ENCODE measurements around the gene TIMP2.

TIMP2 gene

DNA sequence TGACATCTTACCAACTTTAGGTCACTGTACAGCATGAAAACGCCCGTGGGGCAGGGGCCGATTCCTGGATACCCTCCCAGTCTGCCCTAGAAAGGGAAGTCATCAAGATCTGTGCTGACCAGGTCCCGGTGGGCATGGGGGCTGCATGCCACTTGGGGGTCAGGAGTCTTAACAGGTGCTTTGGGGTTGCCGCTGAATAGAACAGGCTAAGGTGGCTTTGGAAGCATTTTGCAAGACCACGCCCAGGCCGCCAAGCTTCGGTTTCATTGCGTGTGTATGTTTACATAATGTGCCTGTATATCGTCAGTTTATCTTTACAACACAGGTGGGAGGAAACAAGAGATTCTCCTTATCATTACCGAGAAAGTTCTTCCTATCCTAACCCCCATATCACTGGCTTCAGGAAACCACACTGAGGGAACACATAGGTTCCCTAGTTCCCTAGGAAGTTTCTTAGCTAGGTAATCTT is 71.2 kb downstream of the TIMP2 start:
- Histone ChIP-seq H3K9ac (ENCODE audit: low read length) (no peak overlapping the region), H3K4me3 (ENCODE audit: low read depth in 1 of 2, low read length in 2 of 2) (no peak overlapping the region), H3K4me1 (ENCODE audit: insufficient read depth, low read length) (no peaks in the 10 kb centered on the region), H3K27me3 (ENCODE audit: control insufficient read depth in 1 of 2, insufficient read depth in 2 of 2, low read length in 2 of 2) (no peaks in the 10 kb centered on the region), H3K27ac (ENCODE audit: low read depth, low read length) (no peak overlapping the region), H3K9me3 (ENCODE audit: low read length) (no peaks in the 10 kb centered on the region), H3K36me3 (ENCODE audit: insufficient read depth, low read length) (peaks cover 44% of the 10 kb centered on the region)

GRCh38 chr17:78852709-78853121 is 72.5 kb downstream of the TIMP2 start:
- Histone ChIP-seq H3K9me3 (ENCODE audit: low read length) (no peaks in the 10 kb centered on the region), H3K27me3 (ENCODE audit: control insufficient read depth in 1 of 2, insufficient read depth in 2 of 2, low read length in 2 of 2) (no peaks in the 10 kb centered on the region), H3K9ac (ENCODE audit: low read length) (no peak overlapping the region), H3K36me3 (ENCODE audit: insufficient read depth, low read length) (peaks cover 43% of the 10 kb centered on the region), H3K4me3 (ENCODE audit: low read depth in 1 of 2, low read length in 2 of 2) (no peak overlapping the region), H3K4me1 (ENCODE audit: insufficient read depth, low read length) (no peaks in the 10 kb centered on the region), H3K27ac (ENCODE audit: low read depth, low read length) (no peak overlapping the region)

DNA sequence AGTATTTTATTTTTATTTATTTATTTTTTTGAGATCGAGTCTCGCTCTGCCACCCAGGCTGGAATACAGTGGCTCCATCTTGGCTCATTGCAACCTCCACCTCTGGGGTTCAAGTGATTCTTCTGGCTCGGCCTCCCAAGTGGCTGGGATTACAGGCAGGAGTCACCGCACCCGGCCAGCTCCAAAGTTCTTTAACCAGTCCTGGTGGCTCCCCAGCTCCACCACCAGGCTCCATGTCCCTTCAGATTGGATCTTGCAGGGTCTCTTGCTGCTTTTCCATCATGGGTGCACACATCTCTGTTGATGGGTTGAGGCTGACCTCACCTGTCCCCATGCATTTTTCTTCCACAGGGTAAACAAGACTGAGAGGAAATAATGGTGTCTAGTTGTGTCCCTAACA is 76.2 kb downstream of the TIMP2 start:
- H3K4me1 ChIP-seq (ENCODE audit: insufficient read depth, low read length): no peaks in the 10 kb centered on the region
- peaks cover 9% of the 10 kb centered on the region for H3K36me3 ChIP-seq (ENCODE audit: insufficient read depth, low read length)
- no peak overlapping the region for H3K9ac ChIP-seq (ENCODE audit: low read length)
- no peaks in the 10 kb centered on the region for H3K27me3 ChIP-seq (ENCODE audit: control insufficient read depth in 1 of 2, insufficient read depth in 2 of 2, low read length in 2 of 2)
- no peak overlapping the region for H3K4me3 ChIP-seq (ENCODE audit: low read depth in 1 of 2, low read length in 2 of 2)
- no peak overlapping the region for H3K27ac ChIP-seq (ENCODE audit: low read depth, low read length)
- H3K9me3 ChIP-seq (ENCODE audit: low read length): no peaks in the 10 kb centered on the region

DNA sequence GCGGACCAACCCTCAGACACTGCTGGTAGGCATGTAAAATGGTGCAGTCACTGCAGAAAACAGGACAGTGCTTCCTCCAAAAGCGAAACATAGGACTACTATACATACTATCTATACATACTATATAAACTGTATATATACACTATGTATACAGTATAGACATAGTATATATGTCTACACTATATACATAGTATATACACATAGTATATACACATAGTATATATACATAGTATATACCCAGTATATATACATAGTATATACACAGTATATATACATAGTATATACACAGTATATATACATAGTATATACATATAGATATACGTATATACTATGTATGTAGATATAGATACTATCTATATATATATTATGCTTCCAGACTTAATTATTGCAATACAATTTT is 78.1 kb downstream of the TIMP2 start:
- Histone ChIP-seq H3K36me3 (ENCODE audit: insufficient read depth, low read length) (no peaks in the 10 kb centered on the region), H3K27me3 (ENCODE audit: control insufficient read depth in 1 of 2, insufficient read depth in 2 of 2, low read length in 2 of 2) (no peaks in the 10 kb centered on the region), H3K4me1 (ENCODE audit: insufficient read depth, low read length) (no peaks in the 10 kb centered on the region), H3K9ac (ENCODE audit: low read length) (no peak overlapping the region), H3K27ac (ENCODE audit: low read depth, low read length) (no peak overlapping the region), H3K4me3 (ENCODE audit: low read depth in 1 of 2, low read length in 2 of 2) (no peak overlapping the region), H3K9me3 (ENCODE audit: low read length) (no peaks in the 10 kb centered on the region)

GRCh38 chr17:78844301-78845005 is 80.7 kb downstream of the TIMP2 start:
- no peaks in the 10 kb centered on the region for H3K36me3 ChIP-seq (ENCODE audit: insufficient read depth, low read length)
- H3K27me3 ChIP-seq (ENCODE audit: control insufficient read depth in 1 of 2, insufficient read depth in 2 of 2, low read length in 2 of 2): no peaks in the 10 kb centered on the region
- no peaks in the 10 kb centered on the region for H3K9me3 ChIP-seq (ENCODE audit: low read length)
- no peak overlapping the region for H3K9ac ChIP-seq (ENCODE audit: low read length)
- H3K4me1 ChIP-seq (ENCODE audit: insufficient read depth, low read length): peaks cover 8% of the 10 kb centered on the region
- no peak overlapping the region for H3K4me3 ChIP-seq (ENCODE audit: low read depth in 1 of 2, low read length in 2 of 2)
- H3K27ac ChIP-seq (ENCODE audit: low read depth, low read length): no peak overlapping the region

DNA sequence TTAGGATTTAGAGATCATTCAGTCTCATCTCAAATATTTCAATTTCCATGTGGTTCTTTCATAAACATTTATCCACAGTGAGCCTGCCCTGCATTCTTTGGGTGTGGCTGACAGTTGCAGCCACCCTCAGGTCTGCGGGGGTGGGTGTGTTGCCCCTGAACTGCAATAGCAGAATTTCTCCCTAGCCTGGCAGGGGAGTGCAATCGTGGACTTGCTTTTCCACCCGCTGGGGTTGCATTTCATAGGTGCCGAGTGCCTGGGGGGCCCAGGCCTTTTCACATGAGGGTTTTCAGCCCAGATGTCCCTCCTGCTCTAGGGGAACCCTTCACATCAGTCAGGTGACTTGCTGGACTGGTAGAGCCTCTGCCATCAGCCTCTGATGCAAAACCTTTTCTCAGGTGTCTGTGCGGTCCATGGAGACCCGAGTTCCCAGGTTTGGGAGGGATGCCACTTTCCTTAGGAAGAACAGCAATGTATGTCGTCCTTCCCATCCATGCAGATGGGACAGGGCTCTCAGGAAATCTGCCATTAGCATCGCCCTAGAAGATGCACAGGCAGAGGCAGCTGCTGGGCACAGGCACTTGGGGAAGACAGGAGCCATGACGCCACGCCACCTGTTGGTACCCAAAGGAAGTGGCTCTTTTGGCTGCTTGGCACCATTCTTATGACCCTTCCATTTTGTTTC is 82.2 kb downstream of the TIMP2 start:
- peaks cover 4% of the 10 kb centered on the region for H3K36me3 ChIP-seq (ENCODE audit: insufficient read depth, low read length)
- peaks cover 20% of the 10 kb centered on the region for H3K4me1 ChIP-seq (ENCODE audit: insufficient read depth, low read length)

DNA sequence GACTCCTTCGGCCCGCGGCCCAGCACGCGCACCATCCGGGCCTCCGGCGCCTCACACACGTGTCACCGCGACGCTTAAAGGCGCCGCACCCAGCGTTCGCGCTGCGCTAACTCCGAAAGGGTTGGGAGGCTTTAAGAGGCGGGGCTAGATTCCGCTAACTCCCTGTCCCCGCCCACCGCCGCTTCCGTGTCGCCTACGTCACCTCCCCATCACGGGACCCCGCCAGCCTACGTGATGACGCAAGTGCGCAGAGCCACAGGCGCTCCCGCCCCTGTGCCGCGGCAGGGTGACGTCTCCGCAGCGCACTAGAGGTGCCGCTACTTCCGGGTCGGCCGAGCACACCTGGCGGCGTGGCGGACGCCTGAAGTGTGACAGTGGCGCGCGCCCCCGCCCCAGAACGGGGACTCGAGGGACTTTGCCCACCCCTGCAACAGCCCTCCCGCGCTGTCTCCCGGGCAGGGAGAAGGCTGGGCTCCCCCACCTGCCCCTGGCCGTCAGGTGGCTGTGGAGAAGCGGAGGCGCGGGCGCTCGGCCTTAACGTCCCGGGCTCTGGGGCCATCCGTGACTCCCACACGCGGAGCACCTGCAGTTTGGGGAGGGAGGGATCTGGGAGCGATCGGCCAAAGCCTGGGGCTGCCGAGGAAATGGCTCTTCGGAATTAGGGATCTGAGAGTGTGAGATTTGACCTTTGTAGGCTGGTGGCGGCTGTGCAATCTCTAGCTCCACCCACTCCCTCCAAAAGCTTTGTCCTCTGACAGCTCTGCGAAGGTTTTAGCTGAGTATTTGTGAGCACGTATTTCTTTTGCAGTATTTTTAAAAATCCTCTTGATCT is 84.2 kb downstream of the TIMP2 start, which contains the start of gene USP36:
Gene USP36, minus strand, starts transcription at position 35 of the 832 bp plus-strand sequence. CDS start 4,451 bp downstream, outside the sequence.
- Histone ChIP-seq H3K27me3 (ENCODE audit: control insufficient read depth in 1 of 2, insufficient read depth in 2 of 2, low read length in 2 of 2) (no peaks in the 10 kb centered on the region), H3K27ac (ENCODE audit: low read depth, low read length) (peak within 1 kb of the TSS; percentile 97), H3K36me3 (ENCODE audit: insufficient read depth, low read length) (peaks cover 23% of the 10 kb centered on the region), H3K9ac (ENCODE audit: low read length) (peak within 1 kb of the TSS; percentile 79), H3K4me3 (ENCODE audit: low read depth in 1 of 2, low read length in 2 of 2) (peak within 1 kb of the TSS; percentile 71 to 97), H3K4me1 (ENCODE audit: insufficient read depth, low read length) (peaks cover 24% of the 10 kb centered on the region), H3K9me3 (ENCODE audit: low read length) (no peaks in the 10 kb centered on the region)

More for the DNA sequence above, 82.2 kb downstream of the TIMP2 start:
- Histone ChIP-seq H3K27ac (ENCODE audit: low read depth, low read length) (no peak overlapping the region), H3K9me3 (ENCODE audit: low read length) (no peaks in the 10 kb centered on the region), H3K9ac (ENCODE audit: low read length) (no peak overlapping the region), H3K4me3 (ENCODE audit: low read depth in 1 of 2, low read length in 2 of 2) (no peak overlapping the region), H3K27me3 (ENCODE audit: control insufficient read depth in 1 of 2, insufficient read depth in 2 of 2, low read length in 2 of 2) (no peaks in the 10 kb centered on the region)

GRCh38 chr17:78840530-78840779 is 84.7 kb downstream of the TIMP2 start:
- Histone ChIP-seq H3K9ac (ENCODE audit: low read length) (peak overlapping the region; percentile 79), H3K27ac (ENCODE audit: low read depth, low read length) (peak overlapping the region; percentile 97), H3K9me3 (ENCODE audit: low read length) (no peaks in the 10 kb centered on the region), H3K27me3 (ENCODE audit: control insufficient read depth in 1 of 2, insufficient read depth in 2 of 2, low read length in 2 of 2) (no peaks in the 10 kb centered on the region), H3K4me3 (ENCODE audit: low read depth in 1 of 2, low read length in 2 of 2) (peak overlapping the region; percentile 71 to 88), H3K4me1 (ENCODE audit: insufficient read depth, low read length) (peaks cover 24% of the 10 kb centered on the region), H3K36me3 (ENCODE audit: insufficient read depth, low read length) (peaks cover 28% of the 10 kb centered on the region)

- peak overlapping the region; percentile 97 for H3K27ac ChIP-seq (ENCODE audit: low read depth, low read length)
- peaks cover 33% of the 10 kb centered on the region for H3K36me3 ChIP-seq (ENCODE audit: insufficient read depth, low read length)
- H3K27me3 ChIP-seq (ENCODE audit: control insufficient read depth in 1 of 2, insufficient read depth in 2 of 2, low read length in 2 of 2): no peaks in the 10 kb centered on the region
- peak overlapping the region; percentile 79 for H3K9ac ChIP-seq (ENCODE audit: low read length)
- H3K4me3 ChIP-seq (ENCODE audit: low read depth in 1 of 2, low read length in 2 of 2): peak overlapping the region; percentile 71 to 88
- peaks cover 24% of the 10 kb centered on the region for H3K4me1 ChIP-seq (ENCODE audit: insufficient read depth, low read length)
- no peaks in the 10 kb centered on the region for H3K9me3 ChIP-seq (ENCODE audit: low read length)
These were observed 85.2 kb downstream of the TIMP2 start for GRCh38 chr17:78839762-78840529.

DNA sequence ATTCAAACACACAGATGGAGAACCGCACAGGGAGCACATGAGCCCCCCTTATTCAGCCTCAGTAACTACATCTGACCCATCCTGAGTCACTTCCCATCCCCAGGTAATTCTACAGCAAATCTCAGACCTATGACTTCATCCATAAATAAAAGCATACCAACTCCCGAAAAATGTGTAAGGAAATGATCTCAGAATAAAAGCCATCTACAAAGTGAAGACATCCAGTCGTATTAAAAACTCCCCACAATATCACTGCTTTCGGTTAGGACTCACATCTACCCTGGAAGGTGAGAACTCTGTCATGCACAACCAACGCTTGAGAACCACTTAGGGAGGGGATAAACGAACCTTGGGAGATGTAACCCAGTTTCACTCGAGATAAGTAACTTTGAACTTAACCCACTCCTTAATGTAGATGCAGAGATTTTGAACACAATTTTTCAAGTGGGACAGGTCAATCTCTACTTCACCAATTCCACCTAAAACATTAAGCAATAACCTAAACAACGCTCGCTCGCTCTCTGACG is 85.9 kb downstream of the TIMP2 start:
- H3K36me3 ChIP-seq (ENCODE audit: insufficient read depth, low read length): peaks cover 39% of the 10 kb centered on the region
- H3K27me3 ChIP-seq (ENCODE audit: control insufficient read depth in 1 of 2, insufficient read depth in 2 of 2, low read length in 2 of 2): no peaks in the 10 kb centered on the region
- peak overlapping the region; percentile 97 for H3K27ac ChIP-seq (ENCODE audit: low read depth, low read length)
- no peaks in the 10 kb centered on the region for H3K9me3 ChIP-seq (ENCODE audit: low read length)
- H3K9ac ChIP-seq (ENCODE audit: low read length): peak overlapping the region; percentile 79
- H3K4me3 ChIP-seq (ENCODE audit: low read depth in 1 of 2, low read length in 2 of 2): peak overlapping the region; percentile 71 to 88
- H3K4me1 ChIP-seq (ENCODE audit: insufficient read depth, low read length): peaks cover 24% of the 10 kb centered on the region

All from muscle layer of colon (tissue), 2 donors.